AG10803 (cell line): Measurements from ENCODE around the gene SIK3.

Experiments used
- DNase-seq: peaks from one replicate; pipeline ENCODE4 v3.0.0; 2010; ENCODE audit warnings: low read depth
- H3K4me3 ChIP-seq: 2 replicates; pipeline ENCODE4 v1.5.1; 2011; ENCODE audit warnings: mild to moderate bottlenecking, low read length, control low read depth
- CTCF ChIP-seq: conservative IDR thresholded peaks from 2 replicates; pipeline ENCODE4 v1.5.1; 2011; ENCODE audit warnings: mild to moderate bottlenecking, low read length, control low read depth, inconsistent platforms

The SIK3 gene

GRCh38 chr11:117091753-117092477, 6.3 kb downstream of the SIK3 start:
- no peak for TF ChIP-seq CTCF
- H3K4me3 ChIP-seq, result no peak overlapping the region
- no peak for DNase-seq

- DNase-seq, result no peak
- TF ChIP-seq CTCF, result no peak
- H3K4me3 ChIP-seq, result no peak overlapping the region
These were observed 8.0 kb downstream of the SIK3 start for GRCh38 chr11:117090111-117090706.

- no peak for DNase-seq
- no peak for TF ChIP-seq CTCF
- H3K4me3 ChIP-seq, result no peak overlapping the region
These were observed 8.5 kb downstream of the SIK3 start for GRCh38 chr11:117089685-117090084.

GRCh38 chr11:117087446-117087845, 10.8 kb downstream of the SIK3 start:
- no peak for TF ChIP-seq CTCF
- no peak for DNase-seq
- H3K4me3 ChIP-seq, result no peak overlapping the region

GRCh38 chr11:117084992-117085391, 13.2 kb downstream of the SIK3 start:
- no peak for TF ChIP-seq CTCF
- no peak overlapping the region for H3K4me3 ChIP-seq
- DNase-seq, result no peak

GRCh38 chr11:117083011-117083935, 15.0 kb downstream of the SIK3 start:
- TF ChIP-seq CTCF, result no peak
- H3K4me3 ChIP-seq, result no peak overlapping the region
- peak; percentile 49 for DNase-seq
